B cell (primary cell): ENCODE measurements around the gene TLX1. TPM values are rescaled to one million over a fixed set of nuclear protein-coding genes. Genes with fewer than 3 reads are reported as not detected.

Experiments
- ATAC-seq: fragments of 200-7000 bp; cut with Tn5 transposase; one replicate; pipeline ENCODE4 v1.10.0; 2021; ENCODE audit warnings: low read depth, mild to moderate bottlenecking, moderate number of reproducible peaks, moderate library complexity
- CTCF ChIA-PET: fragments of 350-600 bp; sonication (Branson Sonifier 250); formaldehyde crosslinking; loops from one replicate; lab custom pipeline; 2021; ENCODE audit warnings: antibody characterized with exemption, inconsistent platforms; lab: Charles Lee
- POLR2A ChIA-PET: fragments of 350-600 bp; sonication (Branson Sonifier 250); formaldehyde crosslinking; loops from one replicate; lab custom pipeline; 2021; ENCODE audit warnings: antibody characterized with exemption; lab: Charles Lee
- DNase-seq: peaks from one replicate; pipeline ENCODE4 v3.0.0; 2013
- H2AFZ ChIP-seq: 2 replicates; pipeline ENCODE4 v1.6.1; 2012; ENCODE audit warnings: mild to moderate bottlenecking, low read depth, low read length; ENCODE audit not compliant: insufficient read depth, poor library complexity, severe bottlenecking
- H3K27ac ChIP-seq, 2 donors: 1 replicate in 1 of 2; 2 replicates in 1 of 2; pipeline ENCODE4 v1.5.1; 2012 to 2013; ENCODE audit warnings: low read length in 2 of 2, mild to moderate bottlenecking in 2 of 2, moderate library complexity in 1 of 2
- H3K27me3 ChIP-seq, 4 experiments: fragments of 200-600 bp in 1 of 4; sonication (generic) in 1 of 4; replicated peaks in 1 of 4; 1 replicate in 2 of 4; 2 replicates in 2 of 4; pipeline versions ENCODE4 v1.6.1 to v1.7.0; 2013 to 2016; ENCODE audit warnings: low read length in 3 of 4, mild to moderate bottlenecking in 2 of 4, mixed read lengths in 1 of 4, moderate library complexity in 1 of 4; ENCODE audit not compliant: insufficient read depth in 4 of 4, control insufficient read depth in 3 of 4; ENCODE audit errors: control extremely low read depth in 1 of 4
- H3K36me3 ChIP-seq, 2 experiments: replicated peaks in 1 of 2; 1 replicate in 1 of 2; 2 replicates in 1 of 2; pipeline versions ENCODE4 v1.6.1 to v1.7.1; 2013; ENCODE audit warnings: low read length in 1 of 2; ENCODE audit not compliant: insufficient read depth in 2 of 2, control insufficient read depth in 1 of 2; ENCODE audit errors: control extremely low read depth in 1 of 2, extremely low read depth in 1 of 2
- H3K4me1 ChIP-seq, 2 donors: fragments of 200-600 bp in 1 of 2; sonication (generic) in 1 of 2; 1 replicate in 1 of 2; 2 replicates in 1 of 2; pipeline versions ENCODE4 v1.5.1 to v1.6.1; 2013 to 2017; ENCODE audit warnings: low read length in 2 of 2; ENCODE audit not compliant: control insufficient read depth in 2 of 2, insufficient read depth in 2 of 2
- H3K4me2 ChIP-seq: replicated peaks from 2 replicates; pipeline ENCODE3; 2012; ENCODE audit warnings: mild to moderate bottlenecking, low read depth, low read length; ENCODE audit not compliant: poor library complexity, severe bottlenecking
- H3K4me3 ChIP-seq, 5 experiments: fragments of 200-600 bp in 1 of 5; sonication (generic) in 1 of 5; 1 replicate in 3 of 5; 2 replicates in 2 of 5; pipeline versions ENCODE4 v1.5.1 to v1.7.0; 2011 to 2016; ENCODE audit warnings: low read length in 4 of 5, mild to moderate bottlenecking in 4 of 5, low read depth in 2 of 5, control low read depth in 1 of 5, moderate library complexity in 1 of 5; ENCODE audit not compliant: insufficient read depth in 1 of 5; ENCODE audit errors: control extremely low read depth in 1 of 5, extremely low read depth in 1 of 5
- H3K79me2 ChIP-seq: fragments of 200-600 bp; sonication (generic); one replicate; pipeline ENCODE4 v1.6.0; 2016; ENCODE audit warnings: low read length; ENCODE audit not compliant: control insufficient read depth, insufficient read depth
- H3K9ac ChIP-seq: fragments of 200-600 bp; sonication (generic); 2 replicates; pipeline ENCODE4 v1.6.1; 2017; ENCODE audit warnings: mild to moderate bottlenecking, low read length, moderate library complexity
- H3K9me3 ChIP-seq, 3 donors: one replicate each; pipeline versions ENCODE4 v1.6.1 to v1.7.1; 2013; ENCODE audit warnings: low read length in 2 of 3; ENCODE audit not compliant: control insufficient read depth in 2 of 3, insufficient read depth in 1 of 3; ENCODE audit errors: control extremely low read depth in 1 of 3
- H4K20me1 ChIP-seq: 2 replicates; pipeline ENCODE4 v1.6.0; 2012; ENCODE audit warnings: mild to moderate bottlenecking, low read length; ENCODE audit not compliant: insufficient read depth, control insufficient read depth, poor library complexity, severe bottlenecking
- H3K27ac Mint-ChIP-seq: one replicate; pipeline ENCODE4 v1.8.0; 2021; ENCODE audit warnings: mixed read lengths
- H3K27me3 Mint-ChIP-seq: one replicate; pipeline ENCODE4 v1.8.0; 2021; ENCODE audit warnings: mixed read lengths
- H3K4me1 Mint-ChIP-seq: one replicate; pipeline ENCODE4 v1.8.0; 2021; ENCODE audit warnings: mixed read lengths
- H3K4me3 Mint-ChIP-seq: one replicate; pipeline ENCODE4 v1.8.0; 2021; ENCODE audit warnings: mixed read lengths
- H3K9me3 Mint-ChIP-seq: one replicate; pipeline ENCODE4 v1.8.0; 2022; ENCODE audit warnings: mixed read lengths; ENCODE audit not compliant: insufficient read depth
- CTCF ChIP-seq: fragments of 200-600 bp; IDR thresholded peaks from one replicate; pipeline ENCODE4 v1.8.0; 2022; ENCODE audit warnings: antibody characterized with exemption, mild to moderate bottlenecking
- EZH2 ChIP-seq: IDR thresholded peaks from 2 replicates; pipeline ENCODE4 v1.6.1; 2012; ENCODE audit warnings: borderline replicate concordance, low read depth, mild to moderate bottlenecking, moderate library complexity, low read length; ENCODE audit not compliant: insufficient read depth, poor library complexity, severe bottlenecking
- WGBS: methylation state at CpG from one replicate; pipeline ENCODE4 v1.1.5; 2013; ENCODE audit warnings: missing lambda C conversion rate; ENCODE audit not compliant: insufficient coverage; 5-methylcytosine and 5-hydroxymethylcytosine counted together
- intact Hi-C: fragments of 100-400 bp; cut with micrococcal nuclease; formaldehyde crosslinking; loops from one replicate; pipeline ENCODE4 v1.10.0; 2022
- polyA plus RNA-seq: library from polyadenylated mRNA; depleted of rRNA; stranded (reverse); fragments of >200 nt; gene quantifications from 2 replicates; pipeline ENCODE4 v1.2.3, GENCODE V29; 2012
- total RNA-seq, 2 donors: library from RNA; stranded (reverse); fragments of 120-200 nt in 1 of 2; gene quantifications; 1 replicate in 1 of 2; 2 replicates in 1 of 2; pipeline versions ENCODE4 v1.2.3 to v1.2.4, GENCODE V29; 2013 to 2022

TLX1 gene
- total and polyA plus RNA-seq, 2 donors (not counting 1 experiment from before 2014, with no cell fraction given): not detected

GRCh38 chr10:101162677-101163076 lies 31.6 kb downstream of the TLX1 start:
- H3K4me2 ChIP-seq: no peak overlapping the region
- POLR2A ChIA-PET: no interaction called here
- peaks cover 0 to 58% (median 32%) of the 10 kb centered on the region in 4 experiments for H3K27me3 ChIP-seq
- WGBS: 55% methylated on average over 3 of the region's 3 CpGs
- no peak overlapping the region for H2AFZ ChIP-seq
- Mint-ChIP-seq H3K27me3 (peaks cover 71% of the 10 kb centered on the region), H3K27ac (no peak overlapping the region), H3K9me3 (no peaks in the 10 kb centered on the region), H3K4me3 (no peak overlapping the region), H3K4me1 (peaks cover 16% of the 10 kb centered on the region)
- H3K27ac ChIP-seq: no peak overlapping the region
- TF ChIP-seq EZH2 (no peak), CTCF (no peak)
- H3K9ac ChIP-seq: no peak overlapping the region
- DNase-seq: no peak
- H3K79me2 ChIP-seq: no peaks in the 10 kb centered on the region
- no peaks in the 10 kb centered on the region for H4K20me1 ChIP-seq
- H3K36me3 ChIP-seq: no peaks in the 10 kb centered on the region
- CTCF ChIA-PET: no interaction called here
- no peaks in the 10 kb centered on the region for H3K9me3 ChIP-seq
- intact Hi-C loops: loop anchor here (5.0 kb wide), 1 partner anchor 280 kb away; no protein-coding TSS in a partner anchor
- H3K4me1 ChIP-seq: peaks cover 4 to 15% of the 10 kb centered on the region in 2 donors
- no peak for ATAC-seq
- no peak overlapping the region for H3K4me3 ChIP-seq

DNA sequence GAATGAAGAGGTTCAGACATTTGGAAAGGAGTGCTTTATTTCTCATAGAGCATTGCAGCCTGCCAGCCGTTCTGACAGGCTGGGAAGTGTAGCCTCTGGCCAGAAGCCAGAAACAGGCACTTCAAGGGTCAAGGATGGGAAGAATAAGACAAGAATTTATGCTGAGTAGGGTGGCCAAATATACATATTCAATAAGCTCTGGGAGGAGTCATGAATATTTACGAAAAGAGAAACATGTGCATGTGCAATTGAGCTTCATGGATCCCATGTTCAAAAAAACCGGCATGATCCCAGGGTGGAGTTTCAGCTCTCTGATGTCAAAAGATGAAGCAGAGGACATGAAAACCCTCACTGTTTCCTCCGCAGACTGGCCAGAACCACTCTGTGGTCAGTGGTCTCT lies 32.9 kb downstream of the TLX1 start:
- Histone ChIP-seq H3K27me3 (peaks cover 0 to 58% (median 31%) of the 10 kb centered on the region in 4 experiments), H3K4me2 (no peak overlapping the region), H3K79me2 (no peaks in the 10 kb centered on the region), H3K27ac (no peak overlapping the region), H3K4me1 (peaks cover 4 to 9% of the 10 kb centered on the region in 2 donors), H4K20me1 (no peaks in the 10 kb centered on the region), H2AFZ (no peak overlapping the region), H3K4me3 (no peak overlapping the region), H3K9me3 (no peaks in the 10 kb centered on the region), H3K9ac (no peak overlapping the region), H3K36me3 (no peaks in the 10 kb centered on the region)
- DNase-seq: no peak
- 56% methylated on average over 2 of the region's 4 CpGs for WGBS
- intact Hi-C loops: loop anchor here (5.0 kb wide), 1 partner anchor 278 kb away; no protein-coding TSS in a partner anchor
- no peak for ATAC-seq
- Mint-ChIP-seq H3K4me3 (no peak overlapping the region), H3K4me1 (peaks cover 9% of the 10 kb centered on the region), H3K27ac (no peak overlapping the region), H3K27me3 (peaks cover 65% of the 10 kb centered on the region), H3K9me3 (no peaks in the 10 kb centered on the region)
- TF ChIP-seq EZH2 (no peak), CTCF (no peak)
- ChIA-PET CTCF (interaction anchor here (0.9 to 1.4 kb wide), 2 partner anchors 9 to 114 kb away, joined by 3 to 5 read pairs; no protein-coding TSS in a partner anchor), POLR2A (no interaction called here)
